ENCODE measurements around the gene TRPV4.

Gene TRPV4

GRCh38 chr12:109743076-109743910 lies 89.9 kb downstream of the TRPV4 start:
- peaks cover 3% of the 10 kb centered on the region for H3K36me3 Mint-ChIP-seq (ENCODE audit: low read depth)
- peak overlapping the region in 1 of 3 experiments; percentile 89 for H3K27ac Mint-ChIP-seq
- peaks cover 22% of the 10 kb centered on the region for H3K4me1 Mint-ChIP-seq
- H3K27me3 Mint-ChIP-seq (ENCODE audit: low read depth) = peaks cover 7% of the 10 kb centered on the region
- no peaks in the 10 kb centered on the region for H3K9me3 Mint-ChIP-seq
- TF ChIP-seq CTCF (IDR thresholded peaks at IDR 0.05; ENCODE audit: unreplicated experiment in 3 of 3) = no peak
- no peak overlapping the region for H3K4me3 Mint-ChIP-seq

DNA sequence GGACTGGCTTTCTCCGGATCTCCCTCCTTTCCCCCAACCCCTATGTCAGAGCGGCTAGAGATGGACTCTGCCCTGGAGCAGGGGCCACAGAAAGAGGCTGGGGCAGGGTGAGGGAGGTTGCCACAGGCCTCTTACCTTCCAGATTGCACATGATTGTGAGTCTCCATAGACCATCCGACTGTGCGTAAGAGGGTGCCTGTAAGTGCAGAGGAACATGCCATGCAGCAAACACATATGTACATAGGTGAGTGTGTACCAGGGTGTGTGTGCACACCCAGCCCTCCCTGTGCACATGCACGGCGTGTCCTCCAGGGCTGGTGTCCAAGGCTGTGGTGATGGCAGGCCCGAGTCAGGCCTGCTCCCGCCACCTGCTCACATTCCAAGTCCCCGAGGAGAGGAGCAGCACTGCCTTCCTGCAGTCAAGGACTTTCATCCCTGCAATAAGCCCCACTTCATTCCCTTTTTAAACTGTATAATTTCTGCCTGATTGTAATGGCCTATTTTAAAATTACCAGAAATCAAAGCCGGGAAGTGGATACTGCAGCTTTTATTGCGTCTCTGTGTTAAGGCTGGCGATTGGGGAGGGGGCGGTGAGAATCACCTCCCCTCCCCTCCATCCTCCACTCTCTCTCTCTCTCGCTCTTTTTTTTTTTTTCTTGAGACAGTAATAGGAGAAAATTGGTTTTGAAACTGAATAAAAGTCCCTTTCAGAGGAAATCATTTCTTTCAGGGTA lies 91.1 kb downstream of the TRPV4 start:
- peak overlapping the region; percentile 17 to 89 (median 22) for H3K27ac Mint-ChIP-seq
- no peak for TF ChIP-seq CTCF (IDR thresholded peaks at IDR 0.05; ENCODE audit: unreplicated experiment in 3 of 3)
- H3K36me3 Mint-ChIP-seq (ENCODE audit: low read depth) = peaks cover 3% of the 10 kb centered on the region
- H3K4me1 Mint-ChIP-seq = peaks cover 25% of the 10 kb centered on the region
- H3K27me3 Mint-ChIP-seq (ENCODE audit: low read depth) = peaks cover 7% of the 10 kb centered on the region
- no peak overlapping the region for H3K4me3 Mint-ChIP-seq
- no peaks in the 10 kb centered on the region for H3K9me3 Mint-ChIP-seq

GRCh38 chr12:109741286-109741969 lies 91.8 kb downstream of the TRPV4 start:
- Mint-ChIP-seq H3K27ac (peak overlapping the region in 2 of 3 experiments; percentile 36 to 89), H3K4me3 (no peak overlapping the region), H3K36me3 (ENCODE audit: low read depth) (peaks cover 3% of the 10 kb centered on the region), H3K9me3 (no peaks in the 10 kb centered on the region), H3K27me3 (ENCODE audit: low read depth) (peaks cover 10% of the 10 kb centered on the region), H3K4me1 (peaks cover 30% of the 10 kb centered on the region)
- no peak for TF ChIP-seq CTCF (IDR thresholded peaks at IDR 0.05; ENCODE audit: unreplicated experiment in 3 of 3)

GRCh38 chr12:109740694-109741245 lies 92.4 kb downstream of the TRPV4 start:
- Mint-ChIP-seq H3K9me3 (no peaks in the 10 kb centered on the region), H3K36me3 (ENCODE audit: low read depth) (peaks cover 3% of the 10 kb centered on the region), H3K27me3 (ENCODE audit: low read depth) (peaks cover 11% of the 10 kb centered on the region), H3K4me1 (peaks cover 32% of the 10 kb centered on the region), H3K4me3 (no peak overlapping the region), H3K27ac (peak overlapping the region in 2 of 3 experiments; percentile 36 to 72)
- TF ChIP-seq CTCF (IDR thresholded peaks at IDR 0.05; ENCODE audit: unreplicated experiment in 3 of 3) = no peak

DNA sequence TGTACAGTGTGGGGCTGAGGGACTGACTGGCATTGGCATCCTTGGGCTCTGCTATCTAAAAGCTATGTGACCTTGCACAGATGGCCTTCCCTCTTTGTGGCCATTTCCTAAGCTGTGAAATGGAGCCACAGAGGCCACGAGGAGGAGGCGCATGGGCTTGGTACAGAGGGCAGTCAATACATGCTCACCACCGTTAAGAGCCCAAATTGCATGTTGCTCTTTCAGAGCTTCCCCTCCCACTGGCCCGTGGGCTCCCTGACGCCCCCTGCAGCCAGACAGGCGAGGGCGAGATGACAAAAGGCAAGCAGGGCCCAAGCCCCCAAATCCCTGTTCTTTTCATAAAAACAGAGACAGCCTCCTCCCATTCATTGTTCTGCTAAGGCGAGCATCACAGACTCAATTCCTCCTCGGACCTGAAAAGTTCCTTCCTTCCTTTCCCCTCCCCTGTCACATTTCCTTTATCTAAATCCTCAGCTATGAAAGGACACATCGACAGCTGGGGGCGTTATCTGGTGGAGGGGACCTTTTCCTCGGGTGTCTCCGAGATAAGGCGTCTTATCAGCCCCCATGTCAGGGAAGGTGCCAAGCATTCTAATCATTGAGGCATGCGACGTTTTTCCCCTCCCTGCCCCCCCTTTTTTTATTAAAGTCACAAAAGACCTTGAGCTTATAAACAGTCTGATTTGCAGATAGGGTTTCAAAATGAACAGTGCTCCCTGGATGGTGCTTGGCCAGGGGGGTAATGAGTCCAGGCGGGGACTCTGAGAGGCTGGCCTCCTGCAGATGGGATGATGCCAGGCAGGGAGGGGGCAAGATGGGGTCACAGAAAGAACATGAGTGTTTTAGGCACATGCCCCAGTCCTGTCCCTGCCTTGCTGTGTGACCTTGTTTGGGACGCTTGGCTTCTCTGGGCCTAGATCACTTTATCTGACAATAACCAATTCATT lies 93.2 kb downstream of the TRPV4 start:
- Mint-ChIP-seq H3K36me3 (ENCODE audit: low read depth) (peaks cover 3% of the 10 kb centered on the region), H3K27ac (peak overlapping the region in 1 of 3 experiments; percentile 97), H3K4me3 (no peak overlapping the region), H3K27me3 (ENCODE audit: low read depth) (peaks cover 11% of the 10 kb centered on the region), H3K4me1 (peaks cover 40% of the 10 kb centered on the region), H3K9me3 (no peaks in the 10 kb centered on the region)
- TF ChIP-seq CTCF (IDR thresholded peaks at IDR 0.05; ENCODE audit: unreplicated experiment in 3 of 3) = no peak
